Thoracic aorta (tissue), 2 donors: ENCODE results near the gene TTC39C. TPM values are rescaled to one million over a fixed set of nuclear protein-coding genes. Genes with fewer than 3 reads are reported as not detected.
A peak's percentile ranks its signal among the peaks of the same experiment; 100 is the strongest.
"Not testable (repeated sequence)": the region's sequence is repeated elsewhere in the genome, so short reads cannot be mapped to it uniquely, and the experiment has no call there.

Experiments
- ATAC-seq: fragments of 150-250 bp; one replicate; pipeline ENCODE4 v1.8.0; 2017; ENCODE audit warnings: low read depth; ENCODE audit not compliant: insufficient number of reproducible peaks, low FRiP score
- DNase-seq: peaks from one replicate; pipeline ENCODE4 v3.0.0-alpha.2; 2020; ENCODE audit warnings: low spot score
- H3K27ac ChIP-seq, 2 donors: fragments of 200-600 bp; sonication (generic); 1 replicate in 1 of 2; 2 replicates in 1 of 2; pipeline ENCODE4 v1.5.1; 2016; ENCODE audit warnings: mild to moderate bottlenecking in 2 of 2, moderate library complexity in 2 of 2
- H3K27me3 ChIP-seq: fragments of 200-600 bp; sonication (generic); replicated peaks from 2 replicates; pipeline ENCODE4 v1.6.0; 2016; ENCODE audit warnings: mild to moderate bottlenecking; ENCODE audit not compliant: insufficient read depth
- H3K36me3 ChIP-seq: fragments of 200-600 bp; sonication (generic); one replicate; pipeline ENCODE4 v1.5.1; 2016
- H3K4me1 ChIP-seq, 2 donors: fragments of 200-600 bp; sonication (generic); 1 replicate in 1 of 2; 2 replicates in 1 of 2; pipeline versions ENCODE4 v1.5.1 to v1.6.0; 2016; ENCODE audit warnings: low read depth in 2 of 2, mild to moderate bottlenecking in 1 of 2; ENCODE audit not compliant: control insufficient read depth in 1 of 2
- H3K4me3 ChIP-seq: fragments of 200-600 bp; sonication (generic); 2 replicates; pipeline ENCODE4 v1.5.1; 2016; ENCODE audit warnings: mild to moderate bottlenecking
- H3K9me3 ChIP-seq: fragments of 200-600 bp; sonication (generic); 2 replicates; pipeline ENCODE4 v1.5.1; 2016
- CTCF ChIP-seq: fragments of 200-600 bp; sonication (generic); IDR thresholded peaks from one replicate; pipeline ENCODE4 v1.5.1; 2019; ENCODE audit warnings: antibody characterized with exemption
- total RNA-seq, 2 donors: library from RNA; depleted of rRNA; stranded (reverse); fragments of >200 nt; gene quantifications; one replicate each; pipeline versions ENCODE4 v1.1.0 to v1.2.3, GENCODE V29; 2016

The TTC39C gene
- total RNA-seq, 2 donors from 2014 or later: 13.5 to 23.4 TPM

DNA sequence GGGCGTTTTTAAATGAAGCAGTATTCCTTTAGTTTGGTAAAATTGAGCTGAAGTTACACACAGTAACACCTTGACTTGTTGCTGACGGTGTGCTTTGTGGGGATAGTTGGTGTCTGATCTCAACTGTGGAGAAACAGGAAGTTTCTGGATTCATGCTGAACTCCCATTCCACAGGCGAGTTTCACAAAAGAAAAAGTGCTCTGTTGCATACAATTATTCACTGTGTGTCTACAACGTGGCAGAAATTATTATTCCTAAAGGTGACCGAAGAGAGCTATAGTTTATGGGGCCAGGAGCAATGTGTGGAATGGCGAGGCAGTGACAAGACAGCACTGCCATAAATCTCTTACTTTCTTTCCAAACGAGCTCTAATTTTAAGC, 123.8 kb downstream of the TTC39C start:
- no peak for TF ChIP-seq CTCF
- Histone ChIP-seq H3K27me3 (no peaks in the 10 kb centered on the region), H3K27ac (peak overlapping the region in 1 of 2 donors; percentile 55), H3K4me1 (peaks cover 0 to 3% of the 10 kb centered on the region in 2 donors), H3K4me3 (peak overlapping the region; percentile 94), H3K36me3 (no peaks in the 10 kb centered on the region), H3K9me3 (no peaks in the 10 kb centered on the region)
- DNase-seq: no peak
- no peak for ATAC-seq

GRCh38 chr18:24138789-24139616, 124.4 kb downstream of the TTC39C start, which contains the start of gene CABYR:
Gene CABYR (plus strand): TSS chr18:24139062. CDS start chr18:24143115, 4,053 bp downstream.
- Histone ChIP-seq H3K9me3 (no peaks in the 10 kb centered on the region), H3K27me3 (no peaks in the 10 kb centered on the region), H3K36me3 (no peaks in the 10 kb centered on the region), H3K4me3 (peak within 1 kb of the TSS; percentile 94), H3K27ac (peak within 1 kb of the TSS; percentile 17 to 55), H3K4me1 (peaks cover 0 to 3% of the 10 kb centered on the region in 2 donors)
- DNase-seq (peak; percentile 32), ATAC-seq (peak; percentile 77)
- TF ChIP-seq CTCF: no peak

DNA sequence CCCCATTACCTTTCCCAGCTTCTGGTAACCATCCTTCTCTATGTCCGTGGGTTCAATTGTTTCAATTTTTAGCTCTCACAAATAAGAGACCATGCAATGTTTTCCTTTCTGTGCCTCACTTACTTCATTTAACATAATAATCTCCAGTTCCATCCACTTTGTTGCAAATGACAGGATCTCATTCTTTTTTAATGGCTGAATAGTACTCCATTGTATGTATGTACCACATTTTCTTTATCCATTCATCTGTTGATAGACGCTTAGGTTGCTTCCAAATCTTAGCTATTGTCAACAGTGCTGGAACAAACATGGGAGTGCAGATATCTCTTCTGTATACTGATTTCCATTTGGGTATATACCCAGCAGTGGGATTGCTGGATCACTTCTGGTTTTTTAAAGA, 126.1 kb downstream of the TTC39C start:
- Histone ChIP-seq H3K9me3 (no peaks in the 10 kb centered on the region), H3K4me3 (no peak overlapping the region), H3K36me3 (no peaks in the 10 kb centered on the region), H3K4me1 (peaks cover 0 to 3% of the 10 kb centered on the region in 2 donors), H3K27ac (no peak overlapping the region), H3K27me3 (no peaks in the 10 kb centered on the region)
- no peak for DNase-seq
- TF ChIP-seq CTCF: no peak
- no peak for ATAC-seq

DNA sequence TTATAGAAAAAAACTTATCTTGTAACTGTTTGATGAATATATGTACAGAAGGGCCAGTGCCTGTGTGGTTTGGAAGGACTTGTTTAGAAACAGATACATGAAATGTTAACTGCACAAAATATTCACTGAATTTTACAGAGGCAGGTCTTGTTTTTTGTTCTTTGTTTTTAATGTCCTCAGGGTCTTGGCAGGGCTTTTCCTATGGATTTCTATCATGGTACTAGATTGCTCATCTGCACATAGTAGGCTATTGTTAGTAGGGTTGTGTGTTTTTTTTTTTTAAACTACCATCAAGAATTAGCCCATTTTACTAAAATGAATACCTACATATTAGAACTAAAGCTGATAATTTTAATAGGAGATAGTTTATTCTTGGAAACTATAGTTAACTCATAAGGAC, 127.8 kb downstream of the TTC39C start:
- DNase-seq: no peak

GRCh38 chr18:24149591-24149990, 135.0 kb downstream of the TTC39C start:
- not testable (repeated sequence) for H3K27me3 ChIP-seq, H3K9me3 ChIP-seq, H3K36me3 ChIP-seq, H3K27ac ChIP-seq, ATAC-seq, H3K4me3 ChIP-seq, DNase-seq, H3K4me1 ChIP-seq

More for the DNA sequence above, 127.8 kb downstream of the TTC39C start:
- Histone ChIP-seq H3K36me3 (no peaks in the 10 kb centered on the region), H3K4me3 (no peak overlapping the region), H3K27me3 (no peaks in the 10 kb centered on the region), H3K4me1 (peaks cover 0 to 3% of the 10 kb centered on the region in 2 donors), H3K9me3 (no peaks in the 10 kb centered on the region), H3K27ac (no peak overlapping the region)
- ATAC-seq: no peak
- no peak for TF ChIP-seq CTCF
